ENCODE measurements around the gene LGALSL.

The LGALSL gene

DNA sequence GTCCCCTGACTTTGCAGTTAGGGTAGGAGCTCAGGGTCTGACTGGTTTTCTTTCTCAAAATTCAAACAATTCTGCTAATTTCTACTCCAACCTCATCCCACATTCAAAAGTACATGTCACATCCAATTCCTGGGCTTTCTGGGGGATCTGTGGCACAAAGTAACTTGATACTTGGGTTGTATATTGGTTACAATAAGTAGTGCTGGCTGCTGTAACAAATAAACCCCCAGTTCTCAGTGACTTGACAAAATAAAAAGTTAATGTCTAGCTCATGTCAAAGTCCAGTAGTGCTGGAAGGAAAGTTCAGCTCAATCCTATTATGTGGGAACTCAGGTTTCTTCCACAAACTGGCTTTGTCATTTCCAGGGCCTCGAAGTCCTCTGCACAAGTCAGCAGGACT, 23.1 kb downstream of the LGALSL start:
- no peak overlapping the region for H3K4me3 Mint-ChIP-seq
- H3K27ac Mint-ChIP-seq: no peak overlapping the region
- peaks cover 8% of the 10 kb centered on the region for H3K4me1 Mint-ChIP-seq
- H3K9me3 Mint-ChIP-seq: no peaks in the 10 kb centered on the region
- H3K27me3 Mint-ChIP-seq (ENCODE audit: low read depth, poor library complexity): peaks cover 8% of the 10 kb centered on the region
- no peaks in the 10 kb centered on the region for H3K36me3 Mint-ChIP-seq (ENCODE audit: low read depth)
- TF ChIP-seq, protein P1, sequence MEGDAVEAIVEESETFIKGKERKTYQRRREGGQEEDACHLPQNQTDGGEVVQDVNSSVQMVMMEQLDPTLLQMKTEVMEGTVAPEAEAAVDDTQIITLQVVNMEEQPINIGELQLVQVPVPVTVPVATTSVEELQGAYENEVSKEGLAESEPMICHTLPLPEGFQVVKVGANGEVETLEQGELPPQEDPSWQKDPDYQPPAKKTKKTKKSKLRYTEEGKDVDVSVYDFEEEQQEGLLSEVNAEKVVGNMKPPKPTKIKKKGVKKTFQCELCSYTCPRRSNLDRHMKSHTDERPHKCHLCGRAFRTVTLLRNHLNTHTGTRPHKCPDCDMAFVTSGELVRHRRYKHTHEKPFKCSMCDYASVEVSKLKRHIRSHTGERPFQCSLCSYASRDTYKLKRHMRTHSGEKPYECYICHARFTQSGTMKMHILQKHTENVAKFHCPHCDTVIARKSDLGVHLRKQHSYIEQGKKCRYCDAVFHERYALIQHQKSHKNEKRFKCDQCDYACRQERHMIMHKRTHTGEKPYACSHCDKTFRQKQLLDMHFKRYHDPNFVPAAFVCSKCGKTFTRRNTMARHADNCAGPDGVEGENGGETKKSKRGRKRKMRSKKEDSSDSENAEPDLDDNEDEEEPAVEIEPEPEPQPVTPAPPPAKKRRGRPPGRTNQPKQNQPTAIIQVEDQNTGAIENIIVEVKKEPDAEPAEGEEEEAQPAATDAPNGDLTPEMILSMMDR (IDR thresholded peaks at IDR 0.05): no peak
- DNase-seq: no peak

DNA sequence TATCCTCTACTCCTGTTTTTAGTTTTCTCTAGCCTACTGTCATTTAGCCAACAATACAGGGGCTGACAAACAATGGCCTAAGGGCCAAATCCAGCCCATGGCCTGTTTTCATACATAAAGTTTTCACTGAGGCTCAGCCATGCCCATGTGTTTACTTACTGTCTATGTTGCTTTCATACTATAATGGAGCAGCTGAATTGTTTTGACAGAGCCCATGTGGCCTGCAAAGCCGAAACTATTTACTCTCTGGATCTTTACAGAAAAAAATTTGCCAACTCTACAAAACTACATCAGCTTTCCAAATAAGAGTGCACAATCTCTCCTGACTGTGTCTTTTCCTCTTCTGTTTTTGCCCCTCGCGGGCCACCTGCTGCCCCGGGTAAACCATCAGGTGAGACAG, 24.0 kb downstream of the LGALSL start:
- H3K36me3 Mint-ChIP-seq (ENCODE audit: low read depth): no peaks in the 10 kb centered on the region
- TF ChIP-seq, protein P1 (IDR thresholded peaks at IDR 0.05): no peak
- H3K27me3 Mint-ChIP-seq (ENCODE audit: low read depth, poor library complexity): peaks cover 8% of the 10 kb centered on the region
- H3K9me3 Mint-ChIP-seq: no peaks in the 10 kb centered on the region
- H3K4me3 Mint-ChIP-seq: no peak overlapping the region
- H3K27ac Mint-ChIP-seq: no peak overlapping the region
- peaks cover 16% of the 10 kb centered on the region for H3K4me1 Mint-ChIP-seq
- DNase-seq: no peak

DNA sequence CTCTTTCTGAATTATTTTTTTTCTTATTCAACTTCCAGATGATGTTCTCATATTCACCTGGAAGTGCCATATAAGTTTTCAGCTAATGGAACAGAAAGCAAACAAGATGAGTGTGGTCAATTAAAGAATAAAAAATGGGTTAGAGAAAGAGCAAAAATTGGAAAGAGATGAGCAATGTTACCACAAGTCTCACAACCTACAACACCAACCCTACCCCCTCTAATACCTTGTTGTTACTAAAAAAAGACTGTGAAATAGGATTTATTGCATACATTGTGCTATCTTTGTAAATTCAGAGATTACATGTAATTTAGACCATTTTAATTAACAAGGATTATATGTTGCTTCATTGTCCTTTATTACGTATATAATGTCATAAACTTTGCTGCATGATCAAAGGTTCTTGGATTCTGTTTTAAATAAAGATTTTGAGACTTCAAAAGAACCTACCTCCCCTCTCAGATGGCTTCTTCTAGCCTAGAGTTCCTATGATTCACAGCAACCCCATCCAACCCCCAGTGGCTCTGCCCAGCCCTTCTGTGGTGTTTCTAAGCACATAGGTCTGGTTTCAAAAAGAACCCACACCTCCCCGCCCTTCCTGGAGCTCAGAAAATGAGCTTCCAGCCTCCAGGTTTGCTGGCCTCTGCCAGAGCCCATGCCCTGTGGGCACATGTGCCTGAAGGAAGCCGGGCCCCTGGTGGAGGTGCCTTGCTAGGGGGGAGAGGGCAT, 24.7 kb downstream of the LGALSL start:
- TF ChIP-seq, protein P1 (IDR thresholded peaks at IDR 0.05): no peak
- H3K4me3 Mint-ChIP-seq: no peak overlapping the region
- H3K27me3 Mint-ChIP-seq (ENCODE audit: low read depth, poor library complexity): peaks cover 5% of the 10 kb centered on the region
- H3K36me3 Mint-ChIP-seq (ENCODE audit: low read depth): no peaks in the 10 kb centered on the region
- H3K27ac Mint-ChIP-seq: no peak overlapping the region
- H3K4me1 Mint-ChIP-seq: peaks cover 23% of the 10 kb centered on the region
- no peak for DNase-seq
- no peaks in the 10 kb centered on the region for H3K9me3 Mint-ChIP-seq

DNA sequence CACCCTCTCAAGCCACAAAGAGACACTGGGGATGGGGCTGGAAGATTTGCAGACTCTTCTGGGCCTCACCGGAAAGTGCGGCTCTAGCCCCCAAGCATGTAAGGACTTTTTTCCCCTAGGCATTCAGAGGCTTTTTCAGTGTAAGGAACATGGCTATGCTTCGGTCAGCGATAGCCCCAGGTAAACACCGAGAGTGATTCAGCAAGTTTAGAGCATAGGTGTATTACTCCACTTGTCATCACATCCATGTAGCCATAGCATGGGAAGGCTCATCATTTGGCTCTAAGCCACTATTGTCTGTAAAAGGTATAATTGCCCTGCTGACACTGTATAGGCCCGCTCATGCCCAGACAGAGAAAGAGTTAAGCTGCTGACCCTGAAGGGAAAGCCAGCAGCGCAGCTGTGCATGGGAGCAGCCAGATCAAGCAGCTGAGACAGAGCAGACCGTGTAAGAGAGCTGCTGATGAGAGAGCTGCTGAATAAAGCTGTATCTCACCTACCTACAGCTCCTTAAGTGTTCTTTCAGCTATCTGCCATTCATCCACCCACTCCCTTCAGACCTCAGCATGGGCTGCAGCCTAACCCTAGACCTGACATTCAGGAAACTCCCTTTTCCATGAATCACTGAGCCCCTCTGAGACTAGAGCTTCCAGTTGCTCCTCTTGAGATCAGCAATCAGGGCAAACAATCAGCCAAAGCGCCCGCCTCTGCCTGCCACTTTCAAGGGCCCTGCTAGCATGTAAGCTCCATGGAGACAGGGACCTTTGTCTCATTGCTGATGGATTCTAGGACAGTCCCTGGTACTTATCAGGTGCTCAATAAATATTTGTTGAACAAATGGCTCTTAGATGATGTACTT, 25.5 kb downstream of the LGALSL start:
- Mint-ChIP-seq H3K4me1 (peaks cover 18% of the 10 kb centered on the region), H3K27me3 (ENCODE audit: low read depth, poor library complexity) (peaks cover 5% of the 10 kb centered on the region), H3K27ac (peak overlapping the region; percentile 21), H3K36me3 (ENCODE audit: low read depth) (no peaks in the 10 kb centered on the region), H3K9me3 (no peaks in the 10 kb centered on the region), H3K4me3 (no peak overlapping the region)
- TF ChIP-seq, protein P1 (IDR thresholded peaks at IDR 0.05): no peak
- no peak for DNase-seq

DNA sequence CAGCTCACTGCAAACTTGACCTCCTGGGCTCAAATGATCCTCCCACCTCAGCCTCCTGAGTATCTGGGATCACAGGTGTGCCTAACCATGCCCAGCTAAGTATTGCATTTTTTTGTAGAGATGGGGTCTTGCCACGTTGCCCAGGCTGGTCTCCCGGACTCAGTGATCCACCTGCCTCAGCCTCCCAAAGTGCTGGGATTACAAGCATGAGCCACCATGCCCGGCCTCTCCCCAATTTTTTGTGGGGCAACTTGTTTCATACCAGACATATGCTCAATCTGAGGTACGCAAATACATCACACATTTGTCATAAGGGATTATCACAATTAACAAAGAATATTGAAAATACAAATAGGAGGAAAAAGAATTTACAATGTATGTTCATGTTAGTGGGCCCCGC, 27.7 kb downstream of the LGALSL start:
- Mint-ChIP-seq H3K27me3 (ENCODE audit: low read depth, poor library complexity) (peaks cover 5% of the 10 kb centered on the region), H3K9me3 (no peaks in the 10 kb centered on the region), H3K4me3 (no peak overlapping the region), H3K4me1 (peaks cover 31% of the 10 kb centered on the region), H3K27ac (no peak overlapping the region), H3K36me3 (ENCODE audit: low read depth) (no peaks in the 10 kb centered on the region)
- TF ChIP-seq, protein P1 (IDR thresholded peaks at IDR 0.05): no peak
- DNase-seq: no peak
